Kidney epithelial cell (primary cell): ENCODE measurements around the gene SULT1A3. TPM values are rescaled to one million over a fixed set of nuclear protein-coding genes. Genes with fewer than 3 reads are reported as not detected.
"Not testable (repeated sequence)": the region's sequence is repeated elsewhere in the genome, so short reads cannot be mapped to it uniquely, and the experiment has no call there.

Experiments
- DNase-seq: peaks from one replicate; pipeline ENCODE4 v3.0.0-alpha.2; 2010; ENCODE audit warnings: low read depth
- H3K27me3 ChIP-seq: 2 replicates; pipeline ENCODE4 v1.6.0; 2011; ENCODE audit warnings: low read length; ENCODE audit not compliant: control insufficient read depth, insufficient read depth
- H3K36me3 ChIP-seq: 2 replicates; pipeline ENCODE4 v1.5.1; 2011; ENCODE audit warnings: low read length; ENCODE audit not compliant: control insufficient read depth, insufficient read depth
- H3K4me3 ChIP-seq: 2 replicates; pipeline ENCODE4 v1.5.1; 2011; ENCODE audit warnings: low read depth, mild to moderate bottlenecking, control low read depth, low read length
- total RNA-seq: library from RNA; depleted of rRNA; stranded (reverse); fragments of >200 nt; gene quantifications from 2 replicates; pipeline ENCODE4 v1.2.3, GENCODE V29; 2015

Gene SULT1A3
- total RNA-seq, 1 donor from 2014 or later = 2.2 TPM

DNA sequence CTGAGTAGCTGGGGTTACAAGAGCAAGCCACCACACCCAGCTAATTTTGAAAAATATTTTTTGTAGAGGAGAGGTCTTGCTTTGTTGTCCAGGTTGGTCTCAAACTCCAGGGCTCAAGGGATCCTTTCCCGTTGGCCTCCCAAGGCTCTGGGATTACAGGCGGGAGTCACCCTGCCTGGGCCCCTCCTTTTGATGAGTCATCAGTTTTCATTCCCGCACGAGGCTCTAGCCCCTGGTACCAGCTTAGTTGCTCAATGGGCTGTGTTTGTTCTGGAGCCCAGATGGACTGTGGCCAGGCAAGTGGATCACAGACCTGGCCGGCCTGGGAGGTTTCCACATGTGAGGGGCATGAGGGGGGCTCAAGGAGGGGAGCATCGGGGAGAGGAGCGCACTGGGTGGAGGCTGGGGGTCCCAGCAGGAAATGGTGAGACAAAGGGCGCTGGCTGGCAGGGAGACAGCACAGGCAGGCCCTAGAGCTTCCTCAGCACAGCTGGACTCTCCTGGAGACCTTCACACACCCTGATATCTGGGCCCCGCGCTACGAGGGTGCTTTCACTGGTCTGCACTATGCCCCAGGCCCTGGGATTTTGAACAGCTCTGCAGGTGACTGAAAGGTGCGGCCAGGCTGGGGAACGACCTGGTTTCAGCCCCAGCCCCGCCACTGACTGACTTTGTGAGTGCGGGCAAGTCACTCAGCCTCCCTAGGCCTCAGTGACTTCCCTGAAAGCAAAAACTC, 721 bp downstream of the SULT1A3 start:
- not testable (repeated sequence) for H3K27me3 ChIP-seq, H3K4me3 ChIP-seq, DNase-seq, H3K36me3 ChIP-seq

DNA sequence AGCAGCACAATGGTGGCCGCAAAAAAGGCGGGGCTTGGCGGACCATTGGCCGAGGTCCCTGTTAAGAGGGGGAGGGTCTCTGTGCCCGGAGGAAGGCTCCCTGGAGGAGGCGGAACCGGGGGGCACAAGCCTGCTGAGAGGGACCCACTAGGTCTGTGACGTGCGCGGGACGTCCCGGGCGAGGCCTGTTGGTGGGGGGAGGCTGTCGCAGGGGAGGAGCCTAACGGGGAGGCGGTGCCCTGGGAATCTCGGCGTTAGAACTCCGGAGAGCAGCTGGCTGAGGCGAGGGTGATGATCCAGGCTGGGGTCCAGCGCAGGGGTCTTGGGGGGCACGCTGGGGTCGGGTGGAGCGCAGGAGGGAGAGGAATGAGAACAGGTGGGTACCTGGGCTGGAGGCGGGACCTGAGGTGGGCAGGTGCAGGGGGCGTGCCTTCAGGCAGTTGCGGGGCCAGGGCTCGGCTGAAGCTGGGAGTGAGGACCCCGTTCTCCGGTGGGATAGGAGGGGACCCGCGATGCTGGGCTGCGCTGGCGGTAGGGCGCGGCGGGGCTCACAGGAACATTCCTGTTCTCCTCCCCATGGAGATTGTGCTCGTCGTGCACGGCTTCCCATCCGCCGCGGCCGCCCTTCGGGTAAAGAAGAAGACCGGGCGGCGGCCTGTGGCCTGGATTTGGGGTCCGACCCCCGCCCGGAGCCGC, 6.6 kb downstream of the SULT1A3 start:
- not testable (repeated sequence) for H3K36me3 ChIP-seq, DNase-seq, H3K27me3 ChIP-seq
- H3K4me3 ChIP-seq = peak overlapping the region; percentile 50

DNA sequence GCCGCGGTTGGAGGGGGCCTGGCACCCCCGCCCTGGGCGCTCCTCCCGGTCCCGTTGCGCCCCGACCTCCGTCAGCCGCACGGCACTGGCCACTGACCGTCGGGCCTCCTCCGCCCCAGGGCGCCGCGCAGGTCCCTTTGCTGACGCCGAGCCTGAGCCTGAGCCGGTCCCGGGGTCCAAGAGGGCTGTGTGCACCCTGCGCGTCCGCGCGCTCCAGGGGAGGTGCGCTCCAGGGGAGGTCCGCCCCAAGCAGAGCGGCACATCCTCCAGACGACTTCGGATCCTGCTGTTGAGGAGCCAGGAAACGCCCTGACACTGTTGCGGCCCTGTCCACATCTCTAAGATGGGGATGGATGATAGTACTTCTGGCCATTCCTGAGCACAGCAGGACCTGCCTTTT, 7.2 kb downstream of the SULT1A3 start:
- not testable (repeated sequence) for H3K4me3 ChIP-seq, H3K36me3 ChIP-seq, H3K27me3 ChIP-seq, DNase-seq

DNA sequence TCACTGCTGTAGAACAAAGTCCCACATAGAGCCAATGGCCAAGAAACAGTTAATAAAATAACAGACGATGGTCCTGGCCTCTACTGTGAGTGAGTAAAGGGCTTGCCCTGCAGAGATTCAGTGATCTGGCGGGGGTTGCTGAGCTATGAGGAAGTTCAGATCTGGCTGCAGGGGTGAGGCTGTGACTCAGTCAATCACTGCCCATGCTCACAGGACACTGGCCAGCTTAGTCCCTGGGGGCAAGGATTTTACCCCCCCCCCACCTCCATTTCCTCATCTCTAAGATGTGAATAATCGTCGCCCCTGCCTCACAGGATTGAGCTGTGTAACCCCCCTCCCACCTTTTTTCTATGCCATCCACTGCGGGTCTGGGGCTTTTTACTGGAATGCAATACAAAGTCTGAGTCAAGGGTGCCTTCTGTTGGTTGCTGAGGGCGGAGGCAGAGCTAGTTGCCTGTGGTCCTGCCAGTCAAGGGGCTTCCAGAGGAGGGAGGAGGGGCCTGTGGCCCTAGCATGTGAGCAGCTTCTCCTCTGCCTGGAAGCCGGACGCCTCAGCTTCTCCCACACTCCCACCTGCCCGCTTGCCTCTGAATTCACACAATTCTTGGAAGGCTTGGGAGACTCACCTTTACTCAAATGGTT, 8.1 kb downstream of the SULT1A3 start:
- not testable (repeated sequence) for DNase-seq, H3K36me3 ChIP-seq, H3K4me3 ChIP-seq

DNA sequence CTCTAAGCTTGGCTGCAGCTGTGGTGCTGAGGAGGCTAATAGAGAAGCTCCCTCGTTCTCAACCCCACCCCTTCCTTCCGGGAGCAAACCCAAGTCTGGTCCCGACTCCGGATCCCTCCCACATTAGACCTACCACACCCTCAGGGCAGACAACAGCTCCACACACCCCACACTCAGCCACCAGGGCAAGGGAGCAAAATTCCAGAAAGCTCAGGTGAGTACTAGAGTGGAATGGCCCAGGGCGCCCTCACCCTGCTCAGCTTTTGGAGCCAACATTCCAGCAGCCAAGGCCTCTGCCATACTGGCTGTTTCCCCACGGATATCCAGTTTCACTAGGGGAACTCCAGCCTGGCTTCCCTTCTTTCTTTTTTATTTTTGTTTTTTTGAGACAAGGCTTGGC, 10.0 kb downstream of the SULT1A3 start:
- H3K27me3 ChIP-seq, H3K36me3 ChIP-seq, H3K4me3 ChIP-seq, DNase-seq: not testable (repeated sequence)

More for the DNA sequence above, 8.1 kb downstream of the SULT1A3 start:
- H3K27me3 ChIP-seq = not testable (repeated sequence)

DNA sequence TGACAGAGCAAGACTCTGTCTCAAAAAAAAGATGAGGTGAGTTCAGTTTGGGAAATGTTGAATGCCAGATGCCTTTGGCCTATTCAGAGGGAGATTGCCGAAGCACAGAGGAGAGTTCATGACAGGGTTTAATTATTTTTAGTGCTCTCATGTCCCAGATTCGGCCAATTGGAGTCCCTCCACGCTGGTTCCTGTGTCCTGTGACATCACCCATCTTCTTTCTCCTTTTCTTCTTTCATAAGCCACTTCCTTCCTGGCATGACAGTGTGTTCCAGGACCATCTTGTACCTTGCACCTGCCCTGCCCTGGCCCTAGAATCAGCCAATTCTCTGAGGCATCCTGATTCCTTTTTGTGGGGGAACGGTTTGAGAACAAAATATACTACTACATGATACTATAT, 12.4 kb downstream of the SULT1A3 start:
- H3K27me3 ChIP-seq, H3K4me3 ChIP-seq, DNase-seq, H3K36me3 ChIP-seq: not testable (repeated sequence)

DNA sequence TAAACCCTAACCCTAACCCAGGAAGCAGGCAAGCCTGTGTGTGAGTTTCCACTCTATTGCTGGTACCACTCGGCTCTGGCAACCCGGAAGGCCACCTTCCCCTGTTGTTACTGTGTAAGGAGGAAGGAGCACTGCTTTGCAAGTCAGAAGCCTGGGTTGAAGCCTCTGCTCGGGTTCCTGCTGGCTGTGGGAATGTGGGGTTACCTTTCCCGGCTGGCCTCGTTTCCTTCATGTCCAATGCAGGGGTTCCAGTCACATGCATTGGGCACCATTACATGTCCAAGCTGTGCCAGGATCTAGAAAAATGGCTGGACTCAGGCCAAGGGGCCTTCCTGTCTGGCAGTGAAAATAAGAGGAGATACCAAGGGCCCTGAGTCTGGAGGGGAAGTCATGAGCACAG, 18.0 kb downstream of the SULT1A3 start:
- H3K36me3 ChIP-seq, H3K27me3 ChIP-seq, DNase-seq, H3K4me3 ChIP-seq: not testable (repeated sequence)

DNA sequence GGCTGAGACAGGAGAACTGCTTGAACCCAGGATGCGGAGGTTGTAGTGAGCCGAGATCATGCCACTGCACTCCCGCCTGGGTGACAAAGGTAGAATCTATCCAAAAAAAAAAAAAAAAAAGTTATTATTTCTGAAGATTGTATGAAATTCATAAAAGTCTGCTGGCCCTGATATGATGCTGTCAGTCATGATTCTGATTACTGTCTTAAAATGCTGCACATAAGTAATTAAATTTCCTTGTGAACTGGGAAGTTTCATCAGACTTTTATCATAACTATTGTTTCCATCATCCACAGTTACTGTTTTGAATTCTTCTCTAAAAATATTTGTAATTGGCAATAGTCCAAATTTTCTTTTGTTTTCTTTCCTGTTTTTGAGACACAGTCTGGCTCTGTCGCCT, 49.3 kb downstream of the SULT1A3 start, which contains the start of gene NPIPB13:
TSS of gene NPIPB13 (minus strand) at position 101 of the 400 bp plus-strand sequence. CDS start 2,906 bp downstream, outside the sequence.
- DNase-seq, H3K27me3 ChIP-seq, H3K36me3 ChIP-seq, H3K4me3 ChIP-seq: not testable (repeated sequence)

Other genes with a start within 250 kb of the SULT1A3 start
- 173 and 175 TPM in 2 replicates for gene TMEM219, start 237.2 kb upstream of the SULT1A3 start, total RNA-seq
- 40.1 and 41.7 TPM in 2 replicates for gene TAOK2, start 225.4 kb upstream of the SULT1A3 start, total RNA-seq
- 13.2 and 20.3 TPM in 2 replicates for gene HIRIP3, start 203.6 kb upstream of the SULT1A3 start, total RNA-seq
- gene INO80E, start 203.0 kb upstream of the SULT1A3 start, total RNA-seq = 43.8 and 114 TPM in 2 replicates
- gene DOC2A, start 188.2 kb upstream of the SULT1A3 start, total RNA-seq = 0.33 TPM in 1 of 2 replicates, not detected in the other
- not detected in 2 replicates for gene C16orf92, start 176.1 kb upstream of the SULT1A3 start, total RNA-seq
- gene TLCD3B, start 168.0 kb upstream of the SULT1A3 start, total RNA-seq = not detected in 2 replicates
- gene ALDOA, start 133.5 kb upstream of the SULT1A3 start, total RNA-seq = 826 and 1,130 TPM in 2 replicates
- 126 and 139 TPM in 2 replicates for gene PPP4C, start 123.3 kb upstream of the SULT1A3 start, total RNA-seq
- 0.55 and 0.58 TPM in 2 replicates for gene TBX6, start 107.3 kb upstream of the SULT1A3 start, total RNA-seq
- gene YPEL3, start 103.0 kb upstream of the SULT1A3 start, total RNA-seq = 25.5 and 32.3 TPM in 2 replicates
- 0.14 and 0.50 TPM in 2 replicates for gene GDPD3, start 85.7 kb upstream of the SULT1A3 start, total RNA-seq
- 35.9 and 40.8 TPM in 2 replicates for gene MAPK3, start 76.0 kb upstream of the SULT1A3 start, total RNA-seq
- gene CORO1A, start 15.7 kb upstream of the SULT1A3 start, total RNA-seq = 9.7 and 10.8 TPM in 2 replicates
- gene BOLA2B, start 5.6 kb upstream of the SULT1A3 start, total RNA-seq = 312 and 512 TPM in 2 replicates
- 35.0 and 45.4 TPM in 2 replicates for gene SLX1A, start 5.4 kb upstream of the SULT1A3 start, total RNA-seq
- gene NPIPB13, start 49.2 kb downstream of the SULT1A3 start, total RNA-seq = 0.46 and 0.55 TPM in 2 replicates
- 82.1 and 107 TPM in 2 replicates for gene CD2BP2, start 156.1 kb downstream of the SULT1A3 start, total RNA-seq
- gene TBC1D10B, start 171.2 kb downstream of the SULT1A3 start, total RNA-seq = 47.0 and 51.9 TPM in 2 replicates
- not detected in 2 replicates for gene MYL11, start 175.5 kb downstream of the SULT1A3 start, total RNA-seq
- 0.38 and 0.62 TPM in 2 replicates for gene SEPTIN1, start 183.3 kb downstream of the SULT1A3 start, total RNA-seq
- gene ZNF48, start 196.2 kb downstream of the SULT1A3 start, total RNA-seq = 24.4 and 27.4 TPM in 2 replicates
- gene ZNF771, start 208.4 kb downstream of the SULT1A3 start, total RNA-seq = 10.3 and 16.7 TPM in 2 replicates
- 42.1 and 50.5 TPM in 2 replicates for gene DCTPP1, start 230.8 kb downstream of the SULT1A3 start, total RNA-seq
- 45.2 and 51.3 TPM in 2 replicates for gene SEPHS2, start 246.6 kb downstream of the SULT1A3 start, total RNA-seq